ENCODE results near the gene YDJC. TPM values are rescaled to one million over a fixed set of nuclear protein-coding genes. Genes with fewer than 3 reads are reported as not detected.

Gene YDJC
- total RNA-seq, 4 donors from 2014 or later: 5.2 to 10.8 (median 6.3) TPM

GRCh38 chr22:21642584-21643448 lies 13.0 kb upstream of the YDJC start:
- H3K9me3 ChIP-seq: no peaks in the 10 kb centered on the region
- H3K27ac ChIP-seq: peak overlapping the region; percentile 62 to 67 (median 64)
- H3K27me3 ChIP-seq: no peaks in the 10 kb centered on the region
- in situ Hi-C loops (cut with MboI; ENCODE audit: low sequenced_read_pairs in 4 of 4): no loop called here
- peak overlapping the region; percentile 73 to 97 (median 83) for H3K4me3 ChIP-seq
- intact Hi-C loops (cut with DNase I; ENCODE audit: low total_unique reads): loop anchor here (1.0 to 5.0 kb wide), 2 partner anchors 13 to 626 kb away; partner anchors contain the start of genes P2RX6 and YDJC
- peak in 2 of 5 experiments; percentile 10 for TF ChIP-seq CTCF (IDR thresholded peaks at IDR 0.05 in 4 of 5, conservative IDR thresholded peaks at IDR 0.05 in 1 of 5)
- no peak for TF ChIP-seq POLR2A (IDR thresholded peaks at IDR 0.05)
- no peaks in the 10 kb centered on the region for H3K36me3 ChIP-seq
- no peak for ATAC-seq
- H3K4me1 ChIP-seq: peaks cover 0 to 7% of the 10 kb centered on the region in 2 donors
- no peak for DNase-seq

DNA sequence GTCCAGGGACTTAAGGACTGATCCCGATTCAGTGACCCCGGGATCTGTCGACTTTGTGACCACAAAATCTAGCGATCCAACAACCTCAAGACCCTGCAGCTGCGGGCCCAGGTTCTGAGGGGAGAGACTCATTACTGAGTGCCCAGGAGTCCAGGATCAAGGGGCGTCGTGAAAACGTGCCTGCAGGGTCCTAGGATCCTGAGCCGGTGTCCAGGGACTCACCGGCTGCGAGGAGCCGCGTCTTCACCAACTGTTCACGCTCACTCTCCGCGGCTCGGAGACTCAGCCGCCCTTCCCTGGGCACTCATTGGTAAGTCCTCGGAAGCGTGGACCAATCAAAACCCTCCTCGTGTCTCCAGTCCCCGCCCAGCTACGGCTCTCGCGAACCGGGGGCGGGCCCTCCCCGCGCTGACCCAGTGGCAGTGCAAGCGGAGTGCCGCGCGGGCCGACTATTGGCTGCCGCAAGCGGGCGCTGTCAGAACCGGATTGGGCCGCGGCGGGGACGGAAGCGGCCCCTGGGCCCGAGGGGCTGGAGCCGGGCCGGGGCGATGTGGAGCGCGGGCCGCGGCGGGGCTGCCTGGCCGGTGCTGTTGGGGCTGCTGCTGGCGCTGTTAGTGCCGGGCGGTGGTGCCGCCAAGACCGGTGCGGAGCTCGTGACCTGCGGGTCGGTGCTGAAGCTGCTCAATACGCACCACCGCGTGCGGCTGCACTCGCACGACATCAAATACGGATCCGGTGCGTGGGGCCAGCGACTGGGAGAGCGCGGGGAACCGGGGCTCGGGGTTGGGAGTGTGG lies 12.2 kb upstream of the YDJC start, which contains the start of gene SDF2L1:
Gene SDF2L1, plus strand, starts transcription at position 514 of the 795 bp plus-strand sequence. Its CDS starts 35 bp downstream, at position 549.
- Histone ChIP-seq H3K27me3 (no peaks in the 10 kb centered on the region), H3K4me3 (peak within 1 kb of the TSS; percentile 73 to 97 (median 83)), H3K36me3 (no peaks in the 10 kb centered on the region), H3K27ac (peak within 1 kb of the TSS; percentile 72 to 80 (median 74)), H3K9me3 (no peaks in the 10 kb centered on the region), H3K4me1 (peaks cover 0 to 7% of the 10 kb centered on the region in 2 donors)
- intact Hi-C loops (cut with DNase I; ENCODE audit: low total_unique reads): loop anchor here (1.0 to 5.0 kb wide), 2 partner anchors 12 to 625 kb away; partner anchors contain the start of genes P2RX6 and YDJC
- TF ChIP-seq POLR2A (IDR thresholded peaks at IDR 0.05) (peak; percentile 76 to 81), CTCF (IDR thresholded peaks at IDR 0.05 in 4 of 5, conservative IDR thresholded peaks at IDR 0.05 in 1 of 5) (peak in 1 of 5 experiments; percentile 41)
- in situ Hi-C loops (cut with MboI; ENCODE audit: low sequenced_read_pairs in 4 of 4): no loop called here
- peak; percentile 97 to 98 for ATAC-seq
- DNase-seq: peak; percentile 98 to 99

DNA sequence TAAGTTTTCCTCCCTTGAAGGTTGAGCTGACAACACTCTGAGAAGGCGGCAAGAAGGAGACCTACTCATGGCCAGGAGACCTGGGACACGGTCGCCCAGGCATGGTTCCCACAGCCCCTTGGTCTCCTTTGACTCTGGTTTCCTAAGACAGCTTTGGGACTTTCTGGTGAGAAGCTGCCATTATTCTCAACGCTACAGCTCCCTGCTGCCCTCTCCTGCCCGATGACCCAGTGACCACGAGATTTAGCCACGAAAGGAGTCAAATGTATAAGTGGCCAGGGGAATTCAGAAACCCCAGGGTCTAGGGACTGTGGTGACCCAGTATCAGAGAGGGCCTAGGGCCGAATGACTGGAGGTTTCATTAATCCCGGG lies 11.6 kb upstream of the YDJC start:
- Histone ChIP-seq H3K36me3 (no peaks in the 10 kb centered on the region), H3K9me3 (no peaks in the 10 kb centered on the region), H3K27ac (peak overlapping the region; percentile 72 to 80 (median 74)), H3K4me3 (peak overlapping the region; percentile 56 to 90 (median 83)), H3K27me3 (no peaks in the 10 kb centered on the region), H3K4me1 (peaks cover 0 to 7% of the 10 kb centered on the region in 2 donors)
- DNase-seq (no peak), ATAC-seq (peak; percentile 55 to 61)
- intact Hi-C loops (cut with DNase I; ENCODE audit: low total_unique reads) (loop anchor here (5.0 kb wide), 1 partner anchor 624 kb away; the partner anchor contains the start of gene P2RX6), in situ Hi-C loops (cut with MboI; ENCODE audit: low sequenced_read_pairs in 4 of 4) (no loop called here)
- peak in 3 of 5 experiments; percentile 18 to 49 (median 20) for TF ChIP-seq CTCF (IDR thresholded peaks at IDR 0.05 in 4 of 5, conservative IDR thresholded peaks at IDR 0.05 in 1 of 5)
- no peak for TF ChIP-seq POLR2A (IDR thresholded peaks at IDR 0.05)

DNA sequence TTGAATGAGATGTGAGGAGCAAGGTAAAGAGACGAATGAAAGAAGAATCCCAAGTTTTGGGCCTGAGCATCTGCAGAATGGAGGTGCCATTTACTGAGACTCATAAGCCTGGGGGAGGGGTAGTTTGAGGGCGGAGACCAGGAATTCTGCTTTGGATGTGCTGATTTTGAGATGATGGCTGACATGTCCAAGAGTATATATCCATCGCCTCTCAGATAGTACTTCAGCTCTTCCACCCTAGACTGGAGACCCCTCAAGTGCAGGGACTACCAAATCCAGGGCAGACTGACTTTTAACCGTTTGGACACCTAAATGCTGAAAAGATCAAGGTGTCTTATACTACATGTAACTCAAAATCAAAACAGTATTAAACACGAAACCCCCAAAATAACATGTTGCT lies 11.0 kb upstream of the YDJC start:
- Histone ChIP-seq H3K27ac (no peak overlapping the region), H3K4me3 (no peak overlapping the region), H3K27me3 (no peaks in the 10 kb centered on the region), H3K4me1 (peaks cover 0 to 7% of the 10 kb centered on the region in 2 donors), H3K9me3 (no peaks in the 10 kb centered on the region), H3K36me3 (no peaks in the 10 kb centered on the region)
- no peak for TF ChIP-seq POLR2A (IDR thresholded peaks at IDR 0.05)
- TF ChIP-seq CTCF (IDR thresholded peaks at IDR 0.05 in 4 of 5, conservative IDR thresholded peaks at IDR 0.05 in 1 of 5): no peak
- in situ Hi-C loops (cut with MboI; ENCODE audit: low sequenced_read_pairs in 4 of 4) (no loop called here), intact Hi-C loops (cut with DNase I; ENCODE audit: low total_unique reads) (loop anchor here (5.0 kb wide), 1 partner anchor 624 kb away; the partner anchor contains the start of gene P2RX6)
- DNase-seq: no peak
- no peak for ATAC-seq

All from gastrocnemius medialis (tissue), 4 donors.